Measurements from ENCODE around the gene GUCD1.

GRCh38 chr22:24492391-24492790 lies 62.5 kb downstream of the GUCD1 start:
- TF ChIP-seq CTCF (IDR thresholded peaks at IDR 0.05; ENCODE audit: low read depth, low read length) (no peak), POLR2A (IDR thresholded peaks at IDR 0.05; ENCODE audit: extremely low read depth, insufficient read length) (no peak), MAX (IDR thresholded peaks at IDR 0.05; ENCODE audit: low read depth, low read length) (no peak), MYC (IDR thresholded peaks at IDR 0.05; ENCODE audit: low read depth, low read length) (no peak)

Data from NB4 (cell line).